Psoas muscle (tissue), 8 donors: ENCODE data around the gene PPOX. TPM values are rescaled to one million over a fixed set of nuclear protein-coding genes. Genes with fewer than 3 reads are reported as not detected.

ENCODE experiments used
- ATAC-seq, 4 donors: fragments of 200-7000 bp; cut with Tn5 transposase; one replicate each; pipeline ENCODE4 v1.9.1; 2020; ENCODE audit warnings: moderate library complexity in 3 of 4, mild to moderate bottlenecking in 2 of 4
- DNase-seq, 2 donors: peaks; one replicate each; pipeline ENCODE4 v3.0.0-alpha.2; 2020
- H3K27ac ChIP-seq: fragments of 200-600 bp; one replicate; pipeline ENCODE4 v1.8.0; 2022
- H3K27me3 ChIP-seq, 3 donors: fragments of 200-600 bp in 1 of 3; one replicate each; pipeline versions ENCODE4 v1.6.1 to v1.8.0; 2013 to 2022; ENCODE audit warnings: low read length in 2 of 3, mild to moderate bottlenecking in 2 of 3, moderate library complexity in 1 of 3; ENCODE audit not compliant: insufficient read depth in 3 of 3
- H3K36me3 ChIP-seq, 2 donors: fragments of 200-600 bp in 1 of 2; one replicate each; pipeline versions ENCODE4 v1.6.1 to v1.8.0; 2013 to 2022; ENCODE audit warnings: low read depth in 1 of 2, mild to moderate bottlenecking in 1 of 2, moderate library complexity in 1 of 2; ENCODE audit not compliant: insufficient read depth in 1 of 2
- H3K4me1 ChIP-seq: fragments of 200-600 bp; one replicate; pipeline ENCODE4 v1.8.0; 2022
- H3K4me3 ChIP-seq: fragments of 200-600 bp; one replicate; pipeline ENCODE4 v1.8.0; 2022; ENCODE audit warnings: mild to moderate bottlenecking
- H3K9me3 ChIP-seq: fragments of 200-600 bp; one replicate; pipeline ENCODE4 v1.8.0; 2022
- CTCF ChIP-seq: fragments of 200-600 bp; IDR thresholded peaks from one replicate; pipeline ENCODE4 v1.8.0; 2022; ENCODE audit warnings: antibody characterized with exemption
- WGBS, 3 donors: extraction: QIAGEN DNeasy Blood & Tissue Kit; methylation state at CpG; one replicate each; pipeline versions ENCODE4 v1.1.6 to v1.1.7; 2013; 5-methylcytosine and 5-hydroxymethylcytosine counted together
- intact Hi-C, 2 donors: fragments of 100-400 bp; cut with DNase I; formaldehyde crosslinking; loops; one replicate each; pipeline versions ENCODE4 v1.11.0 to v1.14.2; 2022
- polyA plus RNA-seq, 3 donors: library from polyadenylated mRNA; stranded (reverse); fragments of 200-250 nt; gene quantifications; one replicate each; pipeline ENCODE4 v1.2.3, GENCODE V29; 2013
- total RNA-seq, 4 donors: library from RNA; stranded (reverse); fragmentation: NEBNext Ultra II Directional in 2 of 4; extraction: Animal tissue kit (Norgen Biotek cat#: 25700) in 2 of 4; gene quantifications; one replicate each; pipeline versions ENCODE4 v1.2.1 to v1.2.4, GENCODE V29; 2021 to 2023
- donor health status: healthy with polysubstance abuse.
- donor health status: DM: no; HTN: no; CAD: no; lungs with moderate emphysema.
- donor health status: Bipolar disorder and iron deficiency.
- donor health status: healthy.
- donor health status: DM: yes; HTN: yes; CAD: no.
- donor health status: DM: no; HTN: no; CAD: no.
- donor health status: DM: no; HTN: no; CAD: no.
- donor health status: DM: yes; HTN: yes; CAD: no.

PPOX gene
- total and polyA plus RNA-seq, 7 donors = 4.8 to 13.1 (median 7.4) TPM

- Histone ChIP-seq H3K9me3 (no peaks in the 10 kb centered on the region), H3K27ac (peak overlapping the region; percentile 81), H3K36me3 (peaks cover 0 to 69% of the 10 kb centered on the region in 2 donors), H3K4me1 (peaks cover 30% of the 10 kb centered on the region), H3K27me3 (no peaks in the 10 kb centered on the region), H3K4me3 (peak overlapping the region; percentile 96)
- DNase-seq (no peak), ATAC-seq (no peak)
- no peak for TF ChIP-seq CTCF
- intact Hi-C loops = no loop called here
- 43 to 57% (median 53%) methylated on average over 14 of the region's 14 CpGs for WGBS, 3 donors
Observed at GRCh38 chr1:161164901-161165610, 1.2 kb upstream of the PPOX start.

GRCh38 chr1:161166669-161167548, 683 bp downstream of the PPOX start:
- Histone ChIP-seq H3K27ac (peak overlapping the region; percentile 81), H3K4me3 (peak overlapping the region; percentile 96), H3K27me3 (no peaks in the 10 kb centered on the region), H3K9me3 (no peaks in the 10 kb centered on the region), H3K36me3 (peaks cover 0 to 75% of the 10 kb centered on the region in 2 donors), H3K4me1 (peaks cover 20% of the 10 kb centered on the region)
- no peak for DNase-seq
- ATAC-seq = peak in 1 of 4 donors; percentile 5
- 6 to 7% (median 7%) methylated on average over 32 to 33 of the region's 33 CpGs for WGBS, 3 donors
- intact Hi-C loops = no loop called here
- no peak for TF ChIP-seq CTCF

DNA sequence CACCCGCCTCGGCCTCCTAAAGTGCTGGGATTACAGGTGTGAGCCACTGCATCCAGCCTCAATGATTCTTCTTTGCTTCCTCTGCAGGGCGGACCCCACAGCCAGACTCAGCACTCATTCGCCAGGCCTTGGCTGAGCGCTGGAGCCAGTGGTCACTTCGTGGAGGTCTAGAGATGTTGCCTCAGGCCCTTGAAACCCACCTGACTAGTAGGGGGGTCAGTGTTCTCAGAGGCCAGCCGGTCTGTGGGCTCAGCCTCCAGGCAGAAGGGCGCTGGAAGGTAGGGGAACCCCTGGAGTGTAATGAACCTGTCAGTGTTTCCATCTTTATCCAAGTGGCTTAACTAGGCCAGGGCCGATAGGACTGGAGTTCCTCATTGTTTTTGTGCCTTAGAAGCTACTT, 2.7 kb downstream of the PPOX start:
- Histone ChIP-seq H3K27me3 (no peaks in the 10 kb centered on the region), H3K4me3 (no peak overlapping the region), H3K9me3 (no peaks in the 10 kb centered on the region), H3K36me3 (peaks cover 6 to 75% of the 10 kb centered on the region in 2 donors), H3K27ac (no peak overlapping the region), H3K4me1 (peaks cover 32% of the 10 kb centered on the region)
- 92 to 93% (median 93%) methylated on average over 9 of the region's 9 CpGs for WGBS, 3 donors
- no peak for ATAC-seq
- no peak for TF ChIP-seq CTCF
- DNase-seq = peak in 1 of 2 donors; percentile 3
- intact Hi-C loops = no loop called here

DNA sequence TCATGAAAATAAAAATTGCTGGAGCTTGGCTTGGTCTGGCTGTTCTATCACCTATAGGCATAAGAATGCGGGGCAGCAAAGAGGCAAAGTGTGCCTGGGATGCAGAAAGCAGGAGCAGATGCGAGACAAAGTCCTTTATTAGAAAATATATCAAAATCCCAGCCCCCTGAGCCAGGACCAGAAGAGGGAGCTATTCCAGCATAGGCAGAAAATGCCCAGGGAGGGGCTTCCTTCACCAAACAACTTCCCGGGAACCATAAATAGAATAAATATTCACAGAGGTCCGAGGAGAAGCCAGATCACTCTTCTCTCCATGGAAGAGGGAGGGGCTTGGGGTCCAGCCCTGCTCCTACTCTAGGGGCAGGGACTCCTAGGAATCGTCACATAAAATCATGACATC, 5.0 kb downstream of the PPOX start:
- no peak for TF ChIP-seq CTCF
- no peak for ATAC-seq
- no peaks in the 10 kb centered on the region for H3K27me3 ChIP-seq
- no peaks in the 10 kb centered on the region for H3K9me3 ChIP-seq
- WGBS, 3 donors = 55 to 56% (median 56%) methylated on average over 5 of the region's 5 CpGs
- no peak for DNase-seq
- intact Hi-C loops = no loop called here
- H3K4me3 ChIP-seq = no peak overlapping the region
- no peak overlapping the region for H3K27ac ChIP-seq
- H3K36me3 ChIP-seq = peaks cover 6 to 87% of the 10 kb centered on the region in 2 donors
- peaks cover 29% of the 10 kb centered on the region for H3K4me1 ChIP-seq
